Medulla oblongata (tissue), 1 donor: ENCODE results near the gene RYR2.

Source experiments
- DNase-seq: peaks from one replicate; pipeline ENCODE4 v3.0.0-alpha.2; 2015; ENCODE audit errors: extremely low spot score

RYR2 gene

GRCh38 chr1:237736372-237737029, 694.5 kb downstream of the RYR2 start:
- no peak for DNase-seq

DNA sequence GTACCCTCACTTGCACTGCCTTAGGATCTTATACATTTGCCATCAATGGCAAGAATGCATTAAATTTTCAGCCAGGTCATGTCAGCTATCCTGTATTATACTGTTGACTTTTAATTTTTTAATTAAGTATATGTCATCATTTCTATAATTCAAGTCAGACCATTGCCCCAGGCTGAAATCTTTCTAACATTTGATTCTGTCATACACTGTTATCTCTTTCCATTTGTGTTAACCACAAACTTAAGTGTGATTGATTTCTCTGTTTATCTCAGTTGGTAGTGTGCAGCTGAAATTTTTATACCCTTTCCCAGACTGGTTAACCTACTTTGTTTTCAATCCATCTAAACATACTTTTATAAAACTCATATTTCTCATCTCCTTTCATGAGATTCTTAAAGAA, 695.5 kb downstream of the RYR2 start:
- DNase-seq, result no peak

GRCh38 chr1:237737938-237738610, 696.1 kb downstream of the RYR2 start:
- DNase-seq, result no peak

- DNase-seq, result no peak
Observed at GRCh38 chr1:237740846-237741245, 698.9 kb downstream of the RYR2 start.

- no peak for DNase-seq
Observed at GRCh38 chr1:237745545-237745944, 703.6 kb downstream of the RYR2 start.

- DNase-seq, result no peak
Observed at GRCh38 chr1:237748171-237748960, 706.4 kb downstream of the RYR2 start.

GRCh38 chr1:237749122-237749521, 707.1 kb downstream of the RYR2 start:
- DNase-seq, result no peak

DNA sequence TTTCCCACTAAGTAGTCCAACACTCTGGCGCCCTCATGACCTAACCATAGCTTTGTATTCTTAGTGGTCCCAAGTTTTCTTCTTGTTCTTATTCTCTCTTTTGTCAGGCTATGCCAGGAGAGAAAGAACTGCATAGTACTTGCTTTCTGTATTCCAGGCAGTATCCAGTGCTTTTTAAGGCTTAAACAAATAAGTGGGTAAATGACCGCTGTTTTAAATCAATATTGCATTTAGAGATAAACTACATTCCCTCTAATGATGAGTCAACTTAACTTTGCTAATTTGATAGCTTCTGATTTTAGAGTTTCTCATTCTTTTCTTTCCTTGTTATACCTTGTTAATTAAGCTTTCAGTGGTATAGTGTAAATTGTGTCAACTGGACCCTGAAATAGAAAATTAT, 709.1 kb downstream of the RYR2 start:
- no peak for DNase-seq

- DNase-seq, result no peak
Observed at GRCh38 chr1:237754627-237755026, 712.6 kb downstream of the RYR2 start.

DNA sequence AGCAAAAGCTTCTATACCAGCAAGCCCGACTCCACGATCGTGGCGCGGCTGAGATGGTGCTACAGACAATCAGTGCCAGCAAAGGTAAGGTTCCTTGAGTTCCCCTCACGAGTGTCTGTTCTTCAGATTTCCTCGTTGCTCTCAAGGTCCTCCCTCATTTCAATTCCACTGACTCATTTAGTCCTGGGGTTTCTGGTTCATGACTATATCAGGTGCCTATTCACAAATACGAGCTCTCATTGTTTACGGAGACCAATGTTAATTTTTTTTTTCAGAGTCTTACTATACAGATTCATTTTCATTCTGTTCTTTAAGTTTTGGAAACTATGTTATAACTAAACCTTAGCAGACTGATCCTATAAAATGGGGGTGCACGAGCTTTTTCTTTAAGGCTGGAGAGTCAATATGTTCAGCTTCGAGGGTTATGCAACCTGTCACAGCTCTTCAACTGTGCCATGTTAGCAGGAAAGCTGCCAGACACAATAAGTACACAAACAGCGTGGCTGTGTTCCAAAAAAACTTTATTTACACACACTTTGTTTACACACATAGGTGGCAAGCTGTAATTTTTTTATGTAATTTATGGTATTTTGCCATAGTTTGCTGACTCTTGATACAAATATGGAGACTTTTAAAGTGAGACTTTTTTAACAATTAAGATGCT, 714.5 kb downstream of the RYR2 start:
- DNase-seq, result no peak

DNA sequence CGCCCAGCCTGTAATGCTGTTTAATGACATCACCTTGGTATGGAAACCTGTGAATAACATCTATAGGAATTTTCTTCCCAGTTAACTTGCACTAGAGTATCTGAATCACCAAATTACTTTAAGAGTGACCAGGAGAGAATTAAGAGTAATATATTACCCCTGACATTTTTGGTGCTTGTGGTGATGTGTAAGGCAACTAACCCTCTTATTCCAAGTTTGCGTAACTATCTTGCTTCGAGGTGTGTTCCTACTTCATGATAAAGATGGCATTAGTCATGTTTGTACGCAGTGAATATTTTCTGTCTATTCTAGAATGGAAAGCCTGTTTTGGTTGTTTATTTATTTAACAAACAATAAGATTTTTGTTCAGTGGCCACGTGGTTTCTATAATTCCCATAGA, 717.4 kb downstream of the RYR2 start:
- DNase-seq, result no peak

- DNase-seq, result no peak
Observed at GRCh38 chr1:237760951-237761350, 719.0 kb downstream of the RYR2 start.

DNA sequence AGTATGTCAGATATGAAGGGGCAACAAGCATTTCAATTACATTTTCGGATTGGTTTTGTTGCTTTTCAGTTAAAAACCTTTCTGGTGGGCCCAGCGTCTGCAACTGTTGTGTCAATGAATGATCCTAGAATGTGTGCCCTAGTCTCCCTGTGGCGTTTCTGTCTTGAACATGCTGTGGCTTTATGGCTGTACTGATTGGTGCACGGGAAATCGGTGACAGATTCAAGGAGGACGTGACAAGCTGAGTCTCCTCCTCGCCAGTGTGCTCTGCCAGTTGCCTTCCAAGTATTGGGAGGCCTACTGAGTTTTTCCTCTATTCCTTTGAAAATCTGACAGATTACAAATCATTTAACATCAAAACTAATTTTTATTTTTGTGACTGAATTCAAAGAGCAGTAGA, 721.2 kb downstream of the RYR2 start:
- DNase-seq, result no peak

DNA sequence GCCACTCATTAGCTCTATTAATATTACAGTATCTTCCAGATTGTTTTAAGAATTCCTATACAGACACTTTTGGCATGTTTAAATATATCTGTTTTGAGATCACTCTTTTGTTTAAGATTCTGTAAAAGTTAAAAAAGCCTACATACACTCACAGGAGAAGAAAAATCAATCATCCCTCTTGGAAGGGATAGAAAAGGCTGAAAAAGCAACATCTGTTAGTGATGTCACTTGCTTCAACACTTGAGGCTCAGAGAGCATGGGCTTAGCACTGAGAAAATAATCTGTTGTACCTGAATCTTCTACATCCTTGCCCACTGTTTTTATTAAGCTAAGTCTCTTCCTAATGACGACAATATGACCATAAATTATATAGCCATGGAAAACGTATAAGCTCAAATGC, 721.8 kb downstream of the RYR2 start:
- no peak for DNase-seq

GRCh38 chr1:237769916-237770315, 727.9 kb downstream of the RYR2 start:
- no peak for DNase-seq

DNA sequence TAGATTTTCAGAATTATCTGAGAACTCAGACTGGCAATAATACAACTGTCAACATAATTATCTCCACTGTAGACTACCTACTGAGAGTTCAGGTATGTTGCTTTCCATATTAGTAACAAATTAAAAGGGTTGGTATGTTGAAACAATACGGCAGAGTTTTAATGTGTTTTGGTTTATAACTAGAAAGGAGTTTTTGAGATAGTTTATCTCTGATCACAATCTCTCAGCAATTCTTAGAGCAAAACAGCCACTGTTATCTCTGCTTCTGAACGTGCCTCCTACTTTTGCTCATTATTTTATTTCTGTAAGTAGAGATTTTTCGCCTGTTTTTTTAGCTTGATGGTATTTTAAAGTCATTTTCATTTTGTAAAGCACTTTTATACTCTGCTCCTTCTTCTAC, 730.0 kb downstream of the RYR2 start:
- no peak for DNase-seq

GRCh38 chr1:237774246-237774645, 732.3 kb downstream of the RYR2 start:
- DNase-seq, result no peak

DNA sequence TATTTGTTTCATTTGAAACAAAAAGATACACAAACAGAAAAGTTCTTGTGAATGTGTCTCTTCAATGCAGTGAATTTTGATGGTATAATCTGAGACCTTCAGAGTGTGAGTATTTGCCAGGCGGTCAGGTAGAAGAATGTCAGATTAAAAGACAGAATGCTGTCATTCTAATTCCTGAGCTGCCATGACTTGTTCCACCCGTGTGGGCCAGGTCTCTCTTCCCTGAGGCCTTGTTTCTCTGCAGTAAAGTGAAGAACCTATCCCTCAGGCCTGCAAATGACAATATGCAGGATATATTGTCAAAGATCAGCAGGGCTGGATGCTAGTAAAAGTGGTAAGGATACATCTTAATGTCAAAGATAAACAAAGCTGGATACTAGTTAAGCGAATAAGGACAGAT, 737.4 kb downstream of the RYR2 start:
- no peak for DNase-seq

DNA sequence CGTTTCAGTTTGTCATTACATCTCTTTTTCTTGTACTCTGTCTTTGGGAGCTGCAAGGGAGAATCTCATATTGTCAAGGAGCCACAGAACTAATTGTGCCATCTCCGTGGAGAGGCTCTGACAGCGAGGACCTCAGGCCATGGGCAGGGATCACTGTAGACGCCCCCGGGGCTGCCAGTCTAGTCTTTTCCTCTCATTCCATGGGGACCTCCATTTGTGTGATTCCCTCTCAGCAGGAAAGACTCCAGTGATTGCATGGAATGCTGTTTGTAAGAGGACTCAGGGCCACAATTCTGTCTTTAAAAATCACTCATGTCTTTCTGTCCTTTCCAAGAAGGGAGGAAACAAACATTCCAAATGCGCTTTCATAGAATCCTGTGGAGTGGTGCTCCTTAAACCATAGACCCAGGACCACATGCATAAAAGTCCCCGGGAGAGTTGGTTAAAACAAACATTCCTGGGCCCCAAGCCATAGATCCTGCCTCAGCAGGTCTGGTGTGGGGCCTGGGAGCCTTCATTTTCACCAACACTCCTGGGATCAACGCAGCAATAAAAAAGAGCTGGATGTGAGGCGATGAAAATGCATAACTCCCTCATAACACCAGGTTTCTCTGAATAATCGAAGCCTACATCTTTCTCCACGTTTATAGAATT, 744.2 kb downstream of the RYR2 start:
- DNase-seq, result no peak

GRCh38 chr1:237788069-237788468, 746.1 kb downstream of the RYR2 start:
- DNase-seq, result no peak

GRCh38 chr1:237789619-237790018, 747.6 kb downstream of the RYR2 start:
- DNase-seq, result no peak

DNA sequence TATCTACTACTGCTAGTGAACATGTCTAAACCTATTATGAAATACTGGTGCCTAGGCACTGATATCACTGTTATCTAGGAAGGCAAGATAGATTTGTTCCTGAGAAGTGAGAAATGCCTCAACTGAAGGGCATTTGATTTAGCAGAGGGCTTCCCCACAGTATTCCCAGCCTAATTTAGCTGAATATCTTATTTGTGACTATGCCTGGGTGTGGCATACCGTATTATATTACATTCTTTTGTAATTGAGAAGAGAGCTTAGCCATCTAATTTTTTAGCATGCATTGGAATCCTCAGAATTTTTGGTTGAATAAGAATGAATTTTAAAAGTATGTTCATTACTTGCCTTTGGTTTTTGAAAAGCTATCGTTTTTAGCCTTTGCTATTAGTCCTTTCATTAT, 749.6 kb downstream of the RYR2 start:
- DNase-seq, result no peak
